NCI-H2227 (cell line): ENCODE data around the gene RNPS1.
A peak's percentile ranks its signal among the peaks of the same experiment; 100 is the strongest.

Source experiments
- DNase-seq: peaks from one replicate; lab custom pipeline; 2025; ENCODE audit not compliant: unreplicated experiment; lab: John Stamatoyannopoulos, UW

The RNPS1 gene

GRCh38 chr16:2267913-2268666 is at the start of gene RNPS1:
TSS of gene RNPS1 (minus strand) at chr16:2268126. CDS start at chr16:2264643, 3,483 bp downstream.
- peak; percentile 98 for DNase-seq

GRCh38 chr16:2317231-2318020 is 49.5 kb upstream of the RNPS1 start:
- no peak for DNase-seq

GRCh38 chr16:2308089-2308962 is 40.4 kb upstream of the RNPS1 start:
- DNase-seq = no peak

- DNase-seq = no peak
These were observed 31.9 kb upstream of the RNPS1 start for GRCh38 chr16:2299915-2300192.

- no peak for DNase-seq
These were observed 31.4 kb upstream of the RNPS1 start for GRCh38 chr16:2299121-2299914.

GRCh38 chr16:2298621-2299020 is 30.7 kb upstream of the RNPS1 start:
- no peak for DNase-seq

GRCh38 chr16:2297506-2297860 is 29.6 kb upstream of the RNPS1 start:
- no peak for DNase-seq

GRCh38 chr16:2296661-2297505 is 29.0 kb upstream of the RNPS1 start:
- DNase-seq = no peak

- DNase-seq = no peak
These were observed 27.3 kb upstream of the RNPS1 start for GRCh38 chr16:2295056-2295798.

GRCh38 chr16:2292221-2292620 is 24.3 kb upstream of the RNPS1 start:
- DNase-seq = no peak

GRCh38 chr16:2289282-2289681 is 21.4 kb upstream of the RNPS1 start:
- DNase-seq = no peak

GRCh38 chr16:2288726-2289125 is 20.8 kb upstream of the RNPS1 start:
- DNase-seq = no peak

- no peak for DNase-seq
These were observed 20.1 kb upstream of the RNPS1 start for GRCh38 chr16:2287916-2288547.

GRCh38 chr16:2286550-2286949 is 18.6 kb upstream of the RNPS1 start:
- DNase-seq = no peak

- DNase-seq = no peak
These were observed 17.8 kb upstream of the RNPS1 start for GRCh38 chr16:2285731-2286191.

- DNase-seq = no peak
These were observed 17.1 kb upstream of the RNPS1 start for GRCh38 chr16:2284797-2285576.

- no peak for DNase-seq
These were observed 16.3 kb upstream of the RNPS1 start for GRCh38 chr16:2284001-2284770.
